Measurements from ENCODE around the gene FMNL3. TPM values are rescaled to one million over a fixed set of nuclear protein-coding genes. Genes with fewer than 3 reads are reported as not detected.

FMNL3 gene
- total and polyA plus RNA-seq, 2 of the 13 experiments (the other 11 are each of a cell fraction or from before 2014, with no cell fraction given): 0.44 to 1.1 TPM

- TF ChIP-seq CTCF (CRISPR knock-in tag; IDR thresholded peaks at IDR 0.05): peak; percentile 96
- TF ChIP-seq KDM2A (CRISPR knock-in tag; IDR thresholded peaks at IDR 0.05; ENCODE audit: borderline replicate concordance, low read depth): peak; percentile 63
- peak; percentile 88 for TF ChIP-seq ARID4A (CRISPR knock-in tag; IDR thresholded peaks at IDR 0.05; ENCODE audit: borderline replicate concordance)
- TF ChIP-seq CREBL2 (CRISPR knock-in tag; IDR thresholded peaks at IDR 0.05; ENCODE audit: borderline replicate concordance): peak; percentile 65; the same call in 1 of the 2 replicates
- TF ChIP-seq CEBPB (IDR thresholded peaks at IDR 0.05; ENCODE audit: borderline replicate concordance, low read depth, low read length): no peak
- TF ChIP-seq FOXK2 (IDR thresholded peaks at IDR 0.05): peak; percentile 91
- TF ChIP-seq PAX8 (CRISPR knock-in tag; IDR thresholded peaks at IDR 0.05; ENCODE audit: borderline replicate concordance): 0 out of 2 replicates have a peak, but pooled peaks have one; percentile 15
- 0 out of 2 replicates have a peak, but pooled peaks have one; percentile 12 for TF ChIP-seq ZNF644 (CRISPR knock-in tag; IDR thresholded peaks at IDR 0.05; ENCODE audit: low read depth)
- no peak for TF ChIP-seq ZNF646 (CRISPR knock-in tag; IDR thresholded peaks at IDR 0.05)
- 0 out of 2 replicates have a peak, but pooled peaks have one; percentile 15 for TF ChIP-seq TOE1 (CRISPR knock-in tag; IDR thresholded peaks at IDR 0.05)
- TF ChIP-seq ZC3H13 (CRISPR knock-in tag; IDR thresholded peaks at IDR 0.05): peak; percentile 60; the same call in 1 of the 2 replicates
- TF ChIP-seq ZNF761 (CRISPR knock-in tag; conservative IDR thresholded peaks at IDR 0.05): peak; percentile 67; the same call in 1 of the 2 replicates
- TF ChIP-seq ZNF747 (CRISPR knock-in tag; IDR thresholded peaks at IDR 0.05; ENCODE audit: borderline replicate concordance): peak; percentile 33; the same call in 1 of the 2 replicates
Observed at GRCh38 chr12:49740930-49741881, 34.0 kb upstream of the FMNL3 start, which contains the start of gene TMBIM6 (continued).
